ENCODE measurements around the gene PLEKHA8.

PLEKHA8 gene

DNA sequence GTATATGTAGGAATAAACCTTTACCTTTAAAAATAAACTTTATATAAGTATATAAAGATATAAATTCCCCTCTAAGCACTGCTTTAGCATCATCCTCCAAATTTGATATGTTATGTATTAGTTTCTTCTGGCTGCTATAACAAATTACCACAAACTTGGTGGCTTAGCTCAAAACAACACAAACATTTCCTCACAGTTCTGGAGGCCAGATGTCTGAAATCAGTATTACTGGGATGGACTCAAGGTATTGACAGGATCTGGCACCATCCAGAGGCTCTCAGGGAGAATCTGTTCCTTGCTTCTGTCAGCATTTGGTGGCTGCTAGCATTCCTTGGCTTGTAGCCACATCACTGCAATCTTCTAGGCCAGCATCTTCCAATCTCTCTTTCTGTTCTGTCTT lies 31.9 kb upstream of the PLEKHA8 start:
- H3K36me3 ChIP-seq (ENCODE audit: control insufficient read depth in 1 of 2, insufficient read depth in 2 of 2, low read length in 2 of 2): no peaks in the 10 kb centered on the region
- no peak overlapping the region for H3K4me3 ChIP-seq (ENCODE audit: low read depth in 1 of 2, low read length in 2 of 2)
- H3K9me3 ChIP-seq (ENCODE audit: control insufficient read depth in 1 of 2, low read length in 2 of 2): peaks cover 0 to 17% of the 10 kb centered on the region in 2 donors
- no peaks in the 10 kb centered on the region for H3K27me3 ChIP-seq (ENCODE audit: low read depth, low read length)
- no peaks in the 10 kb centered on the region for H3K4me1 ChIP-seq (ENCODE audit: control insufficient read depth in 1 of 2, insufficient read depth in 2 of 2, low read length in 2 of 2)
- H3K27ac ChIP-seq (ENCODE audit: low read length): no peak overlapping the region

DNA sequence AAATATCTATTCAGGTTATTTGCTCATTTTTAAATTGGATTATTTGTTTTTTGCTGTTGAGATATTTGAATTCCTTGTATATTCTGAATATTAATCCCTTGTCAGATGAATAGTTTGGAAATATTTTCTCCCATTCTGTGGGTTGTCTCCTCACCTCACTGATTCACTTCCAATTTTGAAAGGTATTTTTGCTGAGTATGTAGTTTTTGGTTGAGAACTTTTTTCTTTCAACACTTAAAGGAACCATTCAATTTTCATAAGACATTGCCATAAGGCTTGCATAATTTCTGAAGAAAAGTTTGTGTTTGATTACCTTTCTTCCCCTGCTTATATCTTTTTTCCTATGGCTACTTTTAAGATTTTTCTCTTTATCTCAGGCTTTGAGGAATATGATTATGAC lies 29.7 kb upstream of the PLEKHA8 start:
- H3K27ac ChIP-seq (ENCODE audit: low read length): no peak overlapping the region
- H3K9me3 ChIP-seq (ENCODE audit: control insufficient read depth in 1 of 2, low read length in 2 of 2): peaks cover 0 to 10% of the 10 kb centered on the region in 2 donors
- H3K36me3 ChIP-seq (ENCODE audit: control insufficient read depth in 1 of 2, insufficient read depth in 2 of 2, low read length in 2 of 2): no peaks in the 10 kb centered on the region
- no peak overlapping the region for H3K4me3 ChIP-seq (ENCODE audit: low read depth in 1 of 2, low read length in 2 of 2)
- no peaks in the 10 kb centered on the region for H3K4me1 ChIP-seq (ENCODE audit: control insufficient read depth in 1 of 2, insufficient read depth in 2 of 2, low read length in 2 of 2)
- H3K27me3 ChIP-seq (ENCODE audit: low read depth, low read length): no peaks in the 10 kb centered on the region

DNA sequence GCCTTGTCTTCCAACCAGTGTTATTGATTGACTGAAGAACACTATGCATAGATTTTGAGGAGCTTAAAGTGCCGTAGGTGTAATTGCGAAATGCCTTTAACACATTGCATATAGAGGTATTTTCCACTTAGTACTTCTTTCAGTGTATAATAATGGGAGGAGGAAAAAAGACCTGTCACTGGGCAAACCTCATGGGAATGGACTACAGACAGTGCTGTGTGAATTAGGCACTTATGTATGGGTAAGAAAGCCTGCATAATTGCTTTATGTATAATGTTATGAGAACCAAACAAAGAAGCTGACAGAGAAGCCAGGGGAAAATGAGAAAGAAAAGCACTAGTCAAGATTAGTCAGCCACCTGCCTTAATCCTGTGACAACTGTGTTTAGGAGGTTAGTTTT lies 26.2 kb upstream of the PLEKHA8 start:
- peaks cover 0 to under 1% of the 10 kb centered on the region in 2 donors for H3K9me3 ChIP-seq (ENCODE audit: control insufficient read depth in 1 of 2, low read length in 2 of 2)
- H3K4me1 ChIP-seq (ENCODE audit: control insufficient read depth in 1 of 2, insufficient read depth in 2 of 2, low read length in 2 of 2): no peaks in the 10 kb centered on the region
- H3K27me3 ChIP-seq (ENCODE audit: low read depth, low read length): no peaks in the 10 kb centered on the region
- H3K4me3 ChIP-seq (ENCODE audit: low read depth in 1 of 2, low read length in 2 of 2): no peak overlapping the region
- H3K36me3 ChIP-seq (ENCODE audit: control insufficient read depth in 1 of 2, insufficient read depth in 2 of 2, low read length in 2 of 2): no peaks in the 10 kb centered on the region
- no peak overlapping the region for H3K27ac ChIP-seq (ENCODE audit: low read length)

DNA sequence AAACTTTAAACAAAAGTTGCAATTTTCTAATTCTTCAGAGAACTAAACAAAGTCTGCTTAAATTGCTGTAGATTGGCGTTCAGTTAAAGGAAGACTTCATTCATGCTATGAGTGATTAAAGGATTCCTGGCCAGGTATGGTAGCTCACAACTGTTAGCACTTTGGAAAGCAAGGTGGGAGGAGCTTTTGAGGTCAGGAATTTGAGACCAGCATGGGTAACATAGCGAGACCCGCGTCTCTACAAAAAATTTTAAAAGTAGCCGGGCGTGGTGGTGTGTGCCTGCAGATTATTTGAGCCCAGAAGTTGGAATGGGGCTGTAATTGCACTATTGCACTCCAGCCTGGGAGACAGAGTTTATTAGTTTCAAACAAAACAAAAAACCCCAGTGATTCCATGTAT lies 25.1 kb upstream of the PLEKHA8 start:
- Histone ChIP-seq H3K27ac (ENCODE audit: low read length) (no peak overlapping the region), H3K36me3 (ENCODE audit: control insufficient read depth in 1 of 2, insufficient read depth in 2 of 2, low read length in 2 of 2) (no peaks in the 10 kb centered on the region), H3K9me3 (ENCODE audit: control insufficient read depth in 1 of 2, low read length in 2 of 2) (no peaks in the 10 kb centered on the region)

DNA sequence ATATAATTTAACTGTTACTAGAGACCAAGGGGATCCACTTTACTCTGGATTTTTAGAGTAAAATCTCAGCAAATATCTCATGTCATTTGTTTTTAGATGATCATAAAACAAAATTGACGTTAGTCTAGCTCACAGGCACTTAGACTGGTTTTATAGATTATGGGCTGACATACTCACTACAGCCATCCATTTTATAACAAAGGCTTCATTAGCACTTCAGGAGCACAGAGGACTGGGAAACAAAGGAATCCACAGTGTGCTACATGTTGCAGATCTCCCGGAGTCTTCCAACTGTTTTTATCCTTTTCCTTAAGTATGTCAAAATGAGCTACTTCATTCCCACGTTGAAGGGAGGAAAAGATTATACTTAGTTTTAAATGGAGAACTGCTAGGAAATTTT lies 22.7 kb upstream of the PLEKHA8 start:
- Histone ChIP-seq H3K4me1 (ENCODE audit: control insufficient read depth in 1 of 2, insufficient read depth in 2 of 2, low read length in 2 of 2) (no peaks in the 10 kb centered on the region), H3K4me3 (ENCODE audit: low read depth in 1 of 2, low read length in 2 of 2) (no peak overlapping the region), H3K36me3 (ENCODE audit: control insufficient read depth in 1 of 2, insufficient read depth in 2 of 2, low read length in 2 of 2) (no peaks in the 10 kb centered on the region), H3K27ac (ENCODE audit: low read length) (no peak overlapping the region), H3K27me3 (ENCODE audit: low read depth, low read length) (no peaks in the 10 kb centered on the region), H3K9me3 (ENCODE audit: control insufficient read depth in 1 of 2, low read length in 2 of 2) (no peaks in the 10 kb centered on the region)

More for the DNA sequence above, 25.1 kb upstream of the PLEKHA8 start:
- Histone ChIP-seq H3K27me3 (ENCODE audit: low read depth, low read length) (no peaks in the 10 kb centered on the region), H3K4me3 (ENCODE audit: low read depth in 1 of 2, low read length in 2 of 2) (no peak overlapping the region), H3K4me1 (ENCODE audit: control insufficient read depth in 1 of 2, insufficient read depth in 2 of 2, low read length in 2 of 2) (no peaks in the 10 kb centered on the region)

DNA sequence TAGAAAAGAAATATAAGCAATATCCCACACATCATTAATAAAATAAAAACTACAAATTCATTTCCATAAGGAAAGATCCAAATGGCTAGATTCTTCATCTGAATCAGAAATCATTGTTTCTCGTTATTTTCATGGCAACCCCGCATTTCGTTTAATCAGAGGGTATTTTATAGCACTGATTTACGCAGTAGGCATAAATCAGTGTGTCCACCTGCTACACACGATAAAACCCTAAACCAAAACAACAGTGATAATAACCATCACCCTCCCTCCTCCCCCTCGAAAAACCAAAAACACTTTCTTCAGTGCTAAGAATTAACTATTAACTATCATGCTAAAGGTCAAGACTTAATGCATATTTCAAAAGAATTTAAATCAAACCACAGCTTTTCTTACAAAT lies 18.2 kb upstream of the PLEKHA8 start:
- no peaks in the 10 kb centered on the region for H3K9me3 ChIP-seq (ENCODE audit: control insufficient read depth in 1 of 2, low read length in 2 of 2)
- H3K27ac ChIP-seq (ENCODE audit: low read length): no peak overlapping the region
- H3K27me3 ChIP-seq (ENCODE audit: low read depth, low read length): no peaks in the 10 kb centered on the region
- no peaks in the 10 kb centered on the region for H3K4me1 ChIP-seq (ENCODE audit: control insufficient read depth in 1 of 2, insufficient read depth in 2 of 2, low read length in 2 of 2)
- no peak overlapping the region for H3K4me3 ChIP-seq (ENCODE audit: low read depth in 1 of 2, low read length in 2 of 2)
- H3K36me3 ChIP-seq (ENCODE audit: control insufficient read depth in 1 of 2, insufficient read depth in 2 of 2, low read length in 2 of 2): peaks cover 0 to 7% of the 10 kb centered on the region in 2 donors

DNA sequence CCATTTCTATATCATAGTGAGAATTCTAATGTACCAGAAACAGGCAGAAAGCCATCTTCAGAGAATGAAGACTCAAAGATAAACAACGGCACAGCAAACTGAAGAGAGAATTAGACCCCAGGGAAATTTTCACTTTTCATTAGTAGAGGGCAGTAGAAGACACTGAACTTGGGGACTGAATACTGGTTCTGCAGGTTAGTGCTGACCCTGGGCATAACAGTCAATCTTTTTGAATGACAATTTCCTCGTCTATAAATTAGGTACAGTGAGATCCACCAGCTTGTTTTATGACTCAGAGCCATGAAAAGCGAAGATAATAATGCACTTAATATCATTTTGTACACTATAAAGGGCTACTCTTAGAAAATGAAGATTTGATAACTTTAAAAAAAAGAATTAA lies 15.5 kb upstream of the PLEKHA8 start:
- Histone ChIP-seq H3K27me3 (ENCODE audit: low read depth, low read length) (no peaks in the 10 kb centered on the region), H3K36me3 (ENCODE audit: control insufficient read depth in 1 of 2, insufficient read depth in 2 of 2, low read length in 2 of 2) (peaks cover 0 to 7% of the 10 kb centered on the region in 2 donors), H3K27ac (ENCODE audit: low read length) (no peak overlapping the region), H3K4me1 (ENCODE audit: control insufficient read depth in 1 of 2, insufficient read depth in 2 of 2, low read length in 2 of 2) (no peaks in the 10 kb centered on the region), H3K4me3 (ENCODE audit: low read depth in 1 of 2, low read length in 2 of 2) (no peak overlapping the region), H3K9me3 (ENCODE audit: control insufficient read depth in 1 of 2, low read length in 2 of 2) (no peaks in the 10 kb centered on the region)

DNA sequence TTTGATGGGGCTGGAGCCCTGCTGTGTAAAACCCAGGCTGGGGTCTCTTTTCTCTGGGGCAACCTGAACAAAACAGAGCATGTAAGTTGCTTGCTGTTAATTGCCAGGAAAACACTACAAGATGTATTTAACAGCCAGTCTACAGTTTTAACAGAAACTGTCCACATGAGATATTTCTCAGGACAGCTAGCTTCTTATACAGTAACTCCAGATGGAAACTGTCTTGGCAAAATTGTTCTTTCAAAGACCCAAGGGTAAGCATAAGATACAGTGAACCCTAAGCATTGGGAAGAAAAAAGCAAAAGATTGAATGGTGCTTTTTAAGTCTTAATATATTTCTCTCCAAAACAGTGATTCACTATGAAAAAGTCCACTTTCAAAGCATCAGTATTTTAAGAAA lies 9.8 kb upstream of the PLEKHA8 start:
- Histone ChIP-seq H3K36me3 (ENCODE audit: control insufficient read depth in 1 of 2, insufficient read depth in 2 of 2, low read length in 2 of 2) (peaks cover 6 to 13% of the 10 kb centered on the region in 2 donors), H3K4me1 (ENCODE audit: control insufficient read depth in 1 of 2, insufficient read depth in 2 of 2, low read length in 2 of 2) (no peaks in the 10 kb centered on the region), H3K27ac (ENCODE audit: low read length) (no peak overlapping the region), H3K27me3 (ENCODE audit: low read depth, low read length) (no peaks in the 10 kb centered on the region), H3K9me3 (ENCODE audit: control insufficient read depth in 1 of 2, low read length in 2 of 2) (no peaks in the 10 kb centered on the region), H3K4me3 (ENCODE audit: low read depth in 1 of 2, low read length in 2 of 2) (no peak overlapping the region)

DNA sequence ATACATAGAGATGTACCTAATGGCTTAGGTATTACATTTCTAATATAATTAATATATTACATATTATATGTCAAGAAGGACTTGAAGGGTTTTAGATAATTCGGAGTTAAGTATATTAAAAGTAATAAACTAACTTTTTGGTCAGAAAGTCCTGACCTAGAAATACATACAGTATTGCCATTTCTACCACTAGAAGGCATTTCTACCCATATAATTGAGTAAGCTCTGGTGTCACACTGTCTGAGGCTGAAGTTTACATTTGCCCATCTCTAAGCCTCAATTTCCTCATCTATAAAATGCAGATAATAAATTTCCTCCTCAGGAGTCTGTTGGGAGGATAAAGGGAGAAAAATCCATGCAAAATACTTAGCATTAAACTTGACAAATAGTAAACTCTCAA lies 8.8 kb upstream of the PLEKHA8 start:
- H3K27ac ChIP-seq (ENCODE audit: low read length): no peak overlapping the region
- no peaks in the 10 kb centered on the region for H3K27me3 ChIP-seq (ENCODE audit: low read depth, low read length)
- H3K9me3 ChIP-seq (ENCODE audit: control insufficient read depth in 1 of 2, low read length in 2 of 2): no peaks in the 10 kb centered on the region
- H3K4me3 ChIP-seq (ENCODE audit: low read depth in 1 of 2, low read length in 2 of 2): no peak overlapping the region
- peaks cover 6% of the 10 kb centered on the region in 2 donors for H3K36me3 ChIP-seq (ENCODE audit: control insufficient read depth in 1 of 2, insufficient read depth in 2 of 2, low read length in 2 of 2)
- no peaks in the 10 kb centered on the region for H3K4me1 ChIP-seq (ENCODE audit: control insufficient read depth in 1 of 2, insufficient read depth in 2 of 2, low read length in 2 of 2)

DNA sequence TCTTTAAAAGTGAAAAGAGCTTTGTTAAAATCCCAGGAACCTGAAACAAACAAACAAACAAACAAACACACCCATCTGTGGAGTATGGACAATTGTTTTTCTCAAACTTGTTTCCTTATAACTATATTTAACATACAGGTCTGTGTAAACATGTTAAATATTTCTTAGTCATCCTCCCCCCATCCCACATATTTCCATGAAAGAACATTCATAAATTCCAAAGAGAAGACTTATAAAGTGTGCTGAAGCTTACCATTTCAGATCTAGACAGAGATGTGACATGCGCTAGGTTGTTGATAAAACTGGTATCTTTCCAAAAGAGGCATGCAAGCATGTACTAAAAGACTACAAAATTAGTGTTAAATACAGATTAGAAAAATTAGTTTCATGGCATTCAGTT lies 8.3 kb upstream of the PLEKHA8 start:
- H3K4me1 ChIP-seq (ENCODE audit: control insufficient read depth in 1 of 2, insufficient read depth in 2 of 2, low read length in 2 of 2): peaks cover 3 to 5% of the 10 kb centered on the region in 2 donors
- H3K9me3 ChIP-seq (ENCODE audit: control insufficient read depth in 1 of 2, low read length in 2 of 2): no peaks in the 10 kb centered on the region
- H3K36me3 ChIP-seq (ENCODE audit: control insufficient read depth in 1 of 2, insufficient read depth in 2 of 2, low read length in 2 of 2): peaks cover 6% of the 10 kb centered on the region in 2 donors
- H3K27me3 ChIP-seq (ENCODE audit: low read depth, low read length): no peaks in the 10 kb centered on the region
- no peak overlapping the region for H3K27ac ChIP-seq (ENCODE audit: low read length)
- H3K4me3 ChIP-seq (ENCODE audit: low read depth in 1 of 2, low read length in 2 of 2): no peak overlapping the region

DNA sequence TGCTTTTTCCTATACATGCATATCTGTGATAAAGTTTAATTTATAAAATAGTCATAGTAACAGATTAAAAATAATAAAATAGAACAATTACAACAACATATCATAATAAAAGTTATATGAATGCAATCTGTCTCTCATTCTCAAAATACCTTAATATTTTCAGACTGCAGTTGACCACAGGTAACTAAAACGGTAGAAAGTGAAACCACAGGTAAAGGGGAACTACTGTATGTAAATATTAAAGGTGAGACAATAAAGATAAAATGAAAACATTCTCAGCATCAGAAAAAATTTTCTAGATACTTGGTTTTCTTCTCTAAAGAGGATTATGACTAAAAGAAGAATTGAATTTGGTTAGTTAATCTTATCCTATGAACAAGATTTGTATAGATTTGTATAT lies 7.7 kb upstream of the PLEKHA8 start:
- Histone ChIP-seq H3K4me1 (ENCODE audit: control insufficient read depth in 1 of 2, insufficient read depth in 2 of 2, low read length in 2 of 2) (peaks cover 8 to 10% of the 10 kb centered on the region in 2 donors), H3K4me3 (ENCODE audit: low read depth in 1 of 2, low read length in 2 of 2) (no peak overlapping the region), H3K27me3 (ENCODE audit: low read depth, low read length) (no peaks in the 10 kb centered on the region), H3K9me3 (ENCODE audit: control insufficient read depth in 1 of 2, low read length in 2 of 2) (no peaks in the 10 kb centered on the region), H3K36me3 (ENCODE audit: control insufficient read depth in 1 of 2, insufficient read depth in 2 of 2, low read length in 2 of 2) (peaks cover 6% of the 10 kb centered on the region in 2 donors), H3K27ac (ENCODE audit: low read length) (no peak overlapping the region)

DNA sequence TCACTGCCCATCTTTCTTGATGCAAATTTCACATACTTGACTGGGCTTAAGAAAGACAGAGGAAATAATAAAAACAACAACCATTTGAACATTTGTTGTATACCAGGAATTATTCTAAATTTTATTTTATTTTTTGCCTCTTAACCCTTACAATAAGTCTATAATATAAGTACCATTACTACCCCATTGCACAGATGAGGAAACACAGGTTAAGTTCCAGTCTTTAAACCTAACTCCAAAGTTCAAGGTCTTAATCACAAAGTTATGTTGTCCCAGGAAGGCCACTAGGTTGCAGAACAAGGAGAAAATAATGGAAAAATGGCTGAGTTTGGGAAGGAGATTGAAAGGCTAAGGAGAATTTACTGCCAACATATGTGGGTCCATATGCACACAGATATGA lies 5.2 kb upstream of the PLEKHA8 start:
- Histone ChIP-seq H3K9me3 (ENCODE audit: control insufficient read depth in 1 of 2, low read length in 2 of 2) (no peaks in the 10 kb centered on the region), H3K4me1 (ENCODE audit: control insufficient read depth in 1 of 2, insufficient read depth in 2 of 2, low read length in 2 of 2) (peaks cover 10 to 20% of the 10 kb centered on the region in 2 donors), H3K27ac (ENCODE audit: low read length) (no peak overlapping the region), H3K27me3 (ENCODE audit: low read depth, low read length) (no peaks in the 10 kb centered on the region), H3K36me3 (ENCODE audit: control insufficient read depth in 1 of 2, insufficient read depth in 2 of 2, low read length in 2 of 2) (peaks cover 5 to 6% of the 10 kb centered on the region in 2 donors), H3K4me3 (ENCODE audit: low read depth in 1 of 2, low read length in 2 of 2) (no peak overlapping the region)

Data from muscle layer of duodenum (tissue), 2 donors.